Right lobe of liver (tissue), 6 donors: Measurements from ENCODE around the gene RAET1G. TPM values are rescaled to one million over a fixed set of nuclear protein-coding genes. Genes with fewer than 3 reads are reported as not detected.

Source experiments
- ATAC-seq, 4 donors: fragments of 200-7000 bp; cut with Tn5 transposase; one replicate each; pipeline ENCODE4 v1.9.1; 2020; ENCODE audit warnings: mild to moderate bottlenecking in 4 of 4, moderate library complexity in 4 of 4
- DNase-seq, 3 donors: peaks; one replicate each; pipeline ENCODE4 v3.0.0-alpha.2; 2020
- H3K27ac ChIP-seq, 3 donors: fragments of 200-600 bp; one replicate each; pipeline ENCODE4 v1.8.0; 2022
- H3K27me3 ChIP-seq, 2 donors: fragments of 200-600 bp; one replicate each; pipeline ENCODE4 v1.8.0; 2022
- H3K36me3 ChIP-seq, 4 donors: fragments of 200-600 bp; sonication (generic) in 1 of 4; one replicate each; pipeline versions ENCODE4 v1.5.1 to v1.8.0; 2017 to 2022; ENCODE audit warnings: control low read depth in 1 of 4
- H3K4me1 ChIP-seq, 4 donors: fragments of 200-600 bp; sonication (generic) in 1 of 4; one replicate each; pipeline versions ENCODE4 v1.5.1 to v1.8.0; 2017 to 2022; ENCODE audit warnings: control low read depth in 1 of 4
- H3K4me3 ChIP-seq, 3 donors: fragments of 200-600 bp; one replicate each; pipeline ENCODE4 v1.8.0; 2022
- H3K9me3 ChIP-seq, 4 donors: fragments of 200-600 bp; sonication (generic) in 1 of 4; one replicate each; pipeline versions ENCODE4 v1.5.1 to v1.8.0; 2017 to 2022; ENCODE audit warnings: control low read depth in 1 of 4
- POLR2A ChIP-seq: fragments of 450-650 bp; IDR thresholded peaks from one replicate; pipeline ENCODE4 v1.6.1; 2017; ENCODE audit warnings: antibody characterized with exemption, mild to moderate bottlenecking
- WGBS: methylation state at CpG from one replicate; pipeline ENCODE4 v1.1.6; 2018; ENCODE audit warnings: low coverage, low lambda C conversion rate; ENCODE audit not compliant: insufficient coverage; ENCODE audit errors: missing lambda C conversion rate; 5-methylcytosine and 5-hydroxymethylcytosine counted together
- intact Hi-C, 2 donors: fragments of 100-400 bp; cut with DNase I; formaldehyde crosslinking; loops; one replicate each; pipeline versions ENCODE4 v1.11.2 to v1.14.1; 2022
- total RNA-seq, 6 experiments: library from RNA; depleted of rRNA in 2 of 6; stranded (reverse); fragments of >200 nt in 2 of 6; fragmentation: NEBNext Ultra II Directional in 3 of 6; extraction: Animal tissue kit (Norgen Biotek cat#: 25700) in 3 of 6; gene quantifications; one replicate each; pipeline versions ENCODE4 v1.1.0 to v1.2.4, GENCODE V29; 2016 to 2023
- TF ChIP-seq, protein P1 (sequence below), 4 donors: fragments of 200-600 bp in 3 of 4; fragments of 450-650 bp in 1 of 4; IDR thresholded peaks; one replicate each; pipeline versions ENCODE4 v1.5.1 to v1.8.0; 2016 to 2022; ENCODE audit warnings: antibody characterized with exemption in 4 of 4, mild to moderate bottlenecking in 2 of 4
- donor health status: DM: no; HTN: yes; CAD: no.
- donor health status: DM: no; HTN: no; CAD: no.
- donor health status: DM: no; HTN: no; CAD: no.
- donor health status: DM: no; HTN: yes; CAD: no.
- donor health status: DM: no; HTN: yes; CAD: no.

Gene RAET1G
- total RNA-seq, 6 experiments from 2014 or later = not detected

DNA sequence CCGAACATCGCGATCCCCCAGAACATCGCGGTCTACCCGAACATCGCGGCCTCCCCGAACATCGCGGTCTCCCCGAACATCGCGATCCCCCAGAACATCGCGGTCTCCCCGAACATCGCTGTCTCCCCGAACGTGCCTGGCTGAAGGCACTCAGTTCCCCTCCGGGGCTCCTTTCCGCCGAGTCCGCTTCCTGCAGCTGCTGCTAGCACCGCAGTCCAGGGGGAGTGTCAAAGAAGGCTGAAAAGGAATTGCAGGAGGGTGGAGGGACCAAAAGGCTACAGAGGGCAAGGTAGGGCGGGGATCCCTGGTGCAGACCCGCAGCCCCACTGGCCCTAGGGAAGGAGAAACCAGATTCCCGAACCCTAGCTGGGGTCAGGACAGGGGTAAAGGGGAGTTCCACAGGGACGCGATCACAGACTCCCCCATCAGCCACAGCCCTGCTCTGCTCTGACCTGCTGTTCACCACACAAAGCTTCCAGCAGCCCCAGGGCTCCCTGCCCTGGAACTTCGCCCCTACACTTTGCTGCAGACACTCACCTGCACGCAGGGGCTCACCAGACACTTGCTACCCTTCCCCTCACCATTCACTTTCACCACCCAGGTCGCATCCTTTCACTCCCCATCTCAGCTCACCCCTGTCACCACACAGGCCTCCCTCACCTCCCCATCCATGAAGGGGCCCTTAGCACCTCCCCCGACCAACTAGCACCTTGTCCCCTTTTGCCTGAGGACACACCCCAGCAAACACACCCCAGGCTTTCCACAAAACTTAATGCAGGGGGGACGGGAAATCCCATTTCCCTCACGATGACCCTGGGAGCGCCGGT is 42.5 kb upstream of the RAET1G start:
- Histone ChIP-seq H3K4me1 (no peaks in the 10 kb centered on the region), H3K4me3 (no peak overlapping the region), H3K27ac (no peak overlapping the region), H3K9me3 (no peaks in the 10 kb centered on the region), H3K36me3 (no peaks in the 10 kb centered on the region), H3K27me3 (peaks cover 0 to 10% of the 10 kb centered on the region in 2 donors)
- DNase-seq (no peak), ATAC-seq (no peak)
- intact Hi-C loops = no loop called here
- 10% methylated on average over 13 of the region's 38 CpGs for WGBS
- TF ChIP-seq POLR2A = no peak
- TF ChIP-seq, protein P1, sequence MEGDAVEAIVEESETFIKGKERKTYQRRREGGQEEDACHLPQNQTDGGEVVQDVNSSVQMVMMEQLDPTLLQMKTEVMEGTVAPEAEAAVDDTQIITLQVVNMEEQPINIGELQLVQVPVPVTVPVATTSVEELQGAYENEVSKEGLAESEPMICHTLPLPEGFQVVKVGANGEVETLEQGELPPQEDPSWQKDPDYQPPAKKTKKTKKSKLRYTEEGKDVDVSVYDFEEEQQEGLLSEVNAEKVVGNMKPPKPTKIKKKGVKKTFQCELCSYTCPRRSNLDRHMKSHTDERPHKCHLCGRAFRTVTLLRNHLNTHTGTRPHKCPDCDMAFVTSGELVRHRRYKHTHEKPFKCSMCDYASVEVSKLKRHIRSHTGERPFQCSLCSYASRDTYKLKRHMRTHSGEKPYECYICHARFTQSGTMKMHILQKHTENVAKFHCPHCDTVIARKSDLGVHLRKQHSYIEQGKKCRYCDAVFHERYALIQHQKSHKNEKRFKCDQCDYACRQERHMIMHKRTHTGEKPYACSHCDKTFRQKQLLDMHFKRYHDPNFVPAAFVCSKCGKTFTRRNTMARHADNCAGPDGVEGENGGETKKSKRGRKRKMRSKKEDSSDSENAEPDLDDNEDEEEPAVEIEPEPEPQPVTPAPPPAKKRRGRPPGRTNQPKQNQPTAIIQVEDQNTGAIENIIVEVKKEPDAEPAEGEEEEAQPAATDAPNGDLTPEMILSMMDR (IDR thresholded peaks at IDR 0.05) = no peak

DNA sequence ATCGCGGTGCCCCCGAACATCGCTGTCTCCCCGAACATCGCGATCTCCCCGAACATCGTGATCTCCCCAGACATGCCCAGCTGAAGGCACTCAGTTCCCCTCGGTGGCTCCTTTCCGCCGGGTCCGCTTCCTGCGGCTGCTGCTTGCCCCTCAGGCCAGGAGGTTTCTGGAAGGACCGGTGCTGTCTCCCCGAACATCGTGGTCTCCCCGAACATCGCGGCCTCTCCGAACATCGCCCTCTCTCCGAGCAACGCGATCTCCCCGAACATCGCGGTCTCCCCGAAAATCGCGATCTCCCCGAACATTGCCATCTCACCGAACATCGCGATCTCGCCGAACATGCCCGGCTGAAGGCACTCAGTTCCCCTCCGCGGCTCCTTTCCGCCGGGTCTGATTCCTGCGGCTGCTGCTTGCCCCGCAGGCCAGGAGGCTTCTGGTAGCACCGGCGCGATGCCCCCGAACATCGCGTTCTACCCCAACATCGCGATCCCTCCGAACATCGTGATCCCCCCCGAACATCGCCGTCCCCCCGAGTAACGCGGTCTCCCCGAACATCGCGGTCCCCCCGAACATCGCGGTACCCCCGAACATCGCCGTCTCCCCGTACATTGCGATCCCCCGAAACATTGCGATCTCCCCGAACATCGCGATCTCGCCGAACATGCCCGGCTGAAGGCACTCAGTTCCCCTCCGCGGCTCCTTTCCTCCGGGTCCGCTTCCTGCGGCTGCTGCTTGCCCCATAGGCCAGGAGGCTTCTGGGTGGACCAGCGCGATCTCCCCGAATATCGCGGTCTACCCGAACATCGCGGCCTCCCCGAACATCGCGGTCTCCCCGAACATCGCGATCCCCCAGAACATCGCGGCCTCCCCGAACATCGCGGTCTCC is 41.6 kb upstream of the RAET1G start:
- H3K27me3 ChIP-seq = peaks cover 0 to 10% of the 10 kb centered on the region in 2 donors
- no peaks in the 10 kb centered on the region for H3K9me3 ChIP-seq
- no peaks in the 10 kb centered on the region for H3K4me1 ChIP-seq
- intact Hi-C loops = no loop called here
- WGBS = 4% methylated on average over 37 of the region's 103 CpGs
- TF ChIP-seq POLR2A = no peak
- TF ChIP-seq, protein P1 (IDR thresholded peaks at IDR 0.05) = no peak
- H3K4me3 ChIP-seq = peak overlapping the region in 2 of 3 donors; percentile 5 to 60
- DNase-seq = no peak
- H3K27ac ChIP-seq = no peak overlapping the region
- H3K36me3 ChIP-seq = no peaks in the 10 kb centered on the region
- peak in 1 of 4 donors; percentile 3 for ATAC-seq

DNA sequence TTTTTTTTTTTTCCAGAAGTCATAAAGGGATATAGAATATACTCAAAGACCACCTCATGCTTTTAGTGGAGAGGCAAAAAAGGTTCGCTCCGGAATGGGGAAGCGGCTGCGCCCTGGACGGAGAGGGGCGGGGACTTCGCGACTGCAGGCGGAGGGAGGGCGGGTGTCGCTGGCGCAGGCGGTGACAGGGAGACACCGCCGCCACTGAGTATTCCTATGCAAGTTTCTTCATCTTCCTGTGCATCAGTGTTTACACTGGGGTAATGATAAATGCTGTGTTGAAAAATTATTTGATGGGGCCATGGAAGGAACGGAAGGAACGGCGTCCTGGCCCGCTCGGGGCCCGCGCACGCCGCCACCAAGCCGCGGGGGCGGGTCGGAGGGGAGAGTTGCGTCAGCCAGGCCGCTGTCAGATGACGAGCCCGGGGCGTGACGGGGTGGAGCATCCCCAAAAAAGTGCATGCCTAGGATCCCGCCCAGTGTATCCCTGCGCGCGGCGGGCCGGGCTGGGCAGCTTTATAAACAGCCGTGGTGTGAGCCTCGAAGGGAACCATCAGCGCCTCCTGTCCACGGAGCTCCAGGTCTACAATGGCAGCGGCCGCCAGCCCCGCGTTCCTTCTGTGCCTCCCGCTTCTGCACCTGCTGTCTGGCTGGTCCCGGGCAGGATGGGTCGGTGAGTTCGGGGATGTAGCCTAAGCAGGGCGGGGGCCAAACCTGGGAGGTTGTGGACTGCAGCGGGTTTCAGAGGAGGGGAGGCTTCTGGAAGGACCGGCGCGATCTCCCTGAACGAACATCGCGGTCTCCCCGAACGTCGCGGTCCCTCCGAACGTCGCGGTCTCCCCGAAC is 40.8 kb upstream of the RAET1G start, which contains the start of gene ULBP1:
Gene ULBP1, plus strand, starts transcription at position 482 of the 846 bp plus-strand sequence. Its CDS starts 107 bp downstream, at position 589.
- 1% methylated on average over 29 of the region's 69 CpGs for WGBS
- Histone ChIP-seq H3K36me3 (no peaks in the 10 kb centered on the region), H3K4me3 (peak within 1 kb of the TSS; percentile 29 to 60 (median 46)), H3K9me3 (no peaks in the 10 kb centered on the region), H3K27ac (no peak within 1 kb of the TSS), H3K27me3 (peaks cover 0 to 10% of the 10 kb centered on the region in 2 donors), H3K4me1 (no peaks in the 10 kb centered on the region)
- intact Hi-C loops = no loop called here
- ATAC-seq = peak; percentile 86 to 95 (median 90)
- no peak for TF ChIP-seq POLR2A
- TF ChIP-seq, protein P1 (IDR thresholded peaks at IDR 0.05) = no peak
- peak; percentile 82 to 91 (median 86) for DNase-seq

DNA sequence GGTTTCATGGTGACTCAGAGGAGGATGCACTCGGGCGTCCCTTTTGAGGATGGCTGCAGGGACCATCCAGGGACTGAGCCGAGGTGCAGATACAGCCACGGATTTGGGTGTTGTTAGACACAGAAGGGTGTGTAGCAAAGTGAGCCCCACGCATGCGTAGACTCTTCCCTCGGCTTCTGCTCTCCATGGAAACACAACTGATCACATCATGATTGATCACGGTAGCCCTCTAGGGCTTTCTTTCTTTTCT is 40.2 kb upstream of the RAET1G start:
- no peaks in the 10 kb centered on the region for H3K4me1 ChIP-seq
- no peaks in the 10 kb centered on the region for H3K36me3 ChIP-seq
- H3K27me3 ChIP-seq = peaks cover 0 to 10% of the 10 kb centered on the region in 2 donors
- peak in 1 of 3 donors; percentile 37 for DNase-seq
- H3K4me3 ChIP-seq = peak overlapping the region; percentile 29 to 60 (median 46)
- intact Hi-C loops = no loop called here
- no peaks in the 10 kb centered on the region for H3K9me3 ChIP-seq
- TF ChIP-seq, protein P1 (IDR thresholded peaks at IDR 0.05) = no peak
- WGBS = 4% methylated on average over 6 of the region's 8 CpGs
- no peak overlapping the region for H3K27ac ChIP-seq
- peak in 3 of 4 donors; percentile 3 to 34 (median 18) for ATAC-seq
